HEK293 (cell line): ENCODE results near the gene POP7.
"Not testable (repeated sequence)": the region's sequence is repeated elsewhere in the genome, so short reads cannot be mapped to it uniquely, and the experiment has no call there.

Experiments used
- CTCF ChIA-PET: fragments of 350-600 bp; formaldehyde crosslinking; extraction: SDS; loops from one replicate; lab custom pipeline; 2021; ENCODE audit warnings: antibody characterized with exemption; lab: Yijun Ruan, JAX
- POLR2A ChIA-PET: fragments of 300-600 bp; formaldehyde crosslinking; extraction: SDS; loops from one replicate; lab custom pipeline; 2020; ENCODE audit warnings: antibody characterized with exemption, inconsistent platforms; lab: Yijun Ruan, JAX
- H3K27ac ChIP-seq: fragments of 200-500 bp; sonication (Bioruptor generic); 2 replicates; pipeline ENCODE4 v1.5.1; 2014; ENCODE audit warnings: low read depth, low read length, control low read depth, inconsistent platforms; ENCODE audit errors: extremely low read depth
- H3K36me3 ChIP-seq, 2 experiments: fragments of 200-500 bp in 1 of 2; sonication (Bioruptor generic) in 1 of 2; 1 replicate in 1 of 2; 2 replicates in 1 of 2; pipeline ENCODE4 v1.5.1; 2014 to 2017; ENCODE audit warnings: inconsistent platforms in 2 of 2, low read length in 2 of 2; ENCODE audit not compliant: control insufficient read depth in 2 of 2, insufficient read depth in 1 of 2
- H3K4me1 ChIP-seq: fragments of 200-500 bp; sonication (Bioruptor generic); 2 replicates; pipeline ENCODE4 v1.5.1; 2014; ENCODE audit warnings: mild to moderate bottlenecking, low read length, inconsistent platforms; ENCODE audit not compliant: control insufficient read depth, insufficient read depth
- H3K4me3 ChIP-seq: 2 replicates; pipeline ENCODE4 v1.5.1; 2011; ENCODE audit warnings: low read depth, mild to moderate bottlenecking, control low read depth, low read length, moderate library complexity
- H3K9me3 ChIP-seq: fragments of 200-500 bp; sonication (Bioruptor generic); 2 replicates; pipeline ENCODE4 v1.5.1; 2014; ENCODE audit warnings: low read depth, low read length, inconsistent platforms; ENCODE audit not compliant: control insufficient read depth, insufficient read depth
- KLF1 ChIP-seq: fragments of 450-650 bp; formaldehyde crosslinking; IDR thresholded peaks from 2 replicates; pipeline ENCODE4 v1.5.1; 2016; ENCODE audit warnings: missing biosample characterization, missing genetic modification characterization
- PRDM10 ChIP-seq: fragments of 450-650 bp; formaldehyde crosslinking; IDR thresholded peaks from 2 replicates; pipeline ENCODE4 v1.5.1; 2016; ENCODE audit warnings: missing biosample characterization, missing genetic modification characterization
- ZBTB11 ChIP-seq: fragments of 450-650 bp; formaldehyde crosslinking; conservative IDR thresholded peaks from 2 replicates; pipeline ENCODE4 v1.5.1; 2016; ENCODE audit warnings: low read depth, missing biosample characterization, missing genetic modification characterization
- ZNF133 ChIP-seq: fragments of 450-650 bp; formaldehyde crosslinking; IDR thresholded peaks from 2 replicates; pipeline ENCODE4 v1.5.1; 2016; ENCODE audit warnings: missing biosample characterization, missing genetic modification characterization
- ZNF18 ChIP-seq: fragments of 450-650 bp; formaldehyde crosslinking; IDR thresholded peaks from 2 replicates; pipeline ENCODE4 v1.5.1; 2016; ENCODE audit warnings: missing biosample characterization, missing genetic modification characterization
- ZNF366 ChIP-seq: fragments of 450-650 bp; formaldehyde crosslinking; conservative IDR thresholded peaks from 2 replicates; pipeline ENCODE4 v1.5.1; 2016; ENCODE audit warnings: missing biosample characterization, missing genetic modification characterization
- ZNF423 ChIP-seq: fragments of 450-650 bp; formaldehyde crosslinking; IDR thresholded peaks from 2 replicates; pipeline ENCODE4 v1.5.1; 2016; ENCODE audit warnings: missing biosample characterization, missing genetic modification characterization
- ZNF558 ChIP-seq: fragments of 450-650 bp; formaldehyde crosslinking; IDR thresholded peaks from 2 replicates; pipeline ENCODE4 v1.5.1; 2016; ENCODE audit warnings: missing biosample characterization, missing genetic modification characterization

Gene POP7

GRCh38 chr7:100662194-100662776 lies 43.6 kb upstream of the POP7 start:
- CTCF ChIA-PET = interaction anchor here (1.6 kb wide), 1 partner anchor 102 kb away, joined by 3 read pairs; no protein-coding TSS in a partner anchor
- TF ChIP-seq PRDM10 (tag by site-specific recombination) = peak; percentile 59
- TF ChIP-seq KLF1 (tag by site-specific recombination) = 0 out of 2 replicates have a peak, but pooled peaks have one; percentile 16

GRCh38 chr7:100665168-100665726 lies 40.7 kb upstream of the POP7 start:
- no peak for TF ChIP-seq ZNF133
- no peak for TF ChIP-seq ZBTB11 (tag by site-specific recombination)
- TF ChIP-seq ZNF18 = no peak
- no peak for TF ChIP-seq ZNF558 (tag by site-specific recombination)
- no peak for TF ChIP-seq ZNF366 (tag by site-specific recombination)
- H3K36me3 ChIP-seq = no peaks in the 10 kb centered on the region; a peak in 1 of 3 replicates
- ChIA-PET CTCF (interaction anchor here (0.6 to 1.3 kb wide), 3 partner anchors 33 to 168 kb away, joined by 3 to 4 read pairs (median 3); no protein-coding TSS in a partner anchor), POLR2A (interaction anchor here (1.8 kb wide), 1 partner anchor 8 kb away, joined by 5 read pairs; the partner anchor contains the start of gene GNB2)
- H3K27ac ChIP-seq = no peak overlapping the region
- H3K9me3 ChIP-seq = no peaks in the 10 kb centered on the region
- no peaks in the 10 kb centered on the region for H3K4me1 ChIP-seq
- no peak overlapping the region for H3K4me3 ChIP-seq

More at GRCh38 chr7:100662194-100662776, 43.6 kb upstream of the POP7 start:
- not testable (repeated sequence) for H3K4me1 ChIP-seq, H3K9me3 ChIP-seq, H3K27ac ChIP-seq, H3K4me3 ChIP-seq, H3K36me3 ChIP-seq
- POLR2A ChIA-PET = interaction anchor here (0.6 to 1.1 kb wide), 3 partner anchors 14 to 608 kb away, joined by 3 to 4 read pairs (median 4); partner anchors contain the start of genes FBXO24 and LRCH4

GRCh38 chr7:100667331-100668068 lies 38.4 kb upstream of the POP7 start:
- Histone ChIP-seq H3K27ac (no peak overlapping the region), H3K9me3 (no peaks in the 10 kb centered on the region), H3K36me3 (no peaks in the 10 kb centered on the region; a peak in 1 of 3 replicates)
- POLR2A ChIA-PET = no interaction called here
- TF ChIP-seq ZNF423 (tag by site-specific recombination) = no peak
- TF ChIP-seq, all 188 proteins: peak for 0
- Histone ChIP-seq H3K4me3 (no peak overlapping the region), H3K4me1 (no peaks in the 10 kb centered on the region)
- CTCF ChIA-PET = interaction anchor here (0.6 to 2.0 kb wide), 2 partner anchors 34 to 58 kb away, joined by 5 to 9 read pairs; no protein-coding TSS in a partner anchor
